HL-60 (cell line): ENCODE results near the gene TTC22.

Experiments
- DNase-seq, 2 experiments: peaks; one replicate each; pipeline ENCODE4 v3.0.0-alpha.2; 2010 to 2020; ENCODE audit warnings: low read depth in 1 of 2, low spot score in 1 of 2
- H3K27ac ChIP-seq: fragments of 250-450 bp; sonication (Bioruptor Pico); replicated peaks from 2 replicates; pipeline ENCODE4 v1.5.1; 2020; ENCODE audit warnings: mild to moderate bottlenecking, moderate library complexity
- H3K27me3 ChIP-seq: fragments of 250-450 bp; sonication (Bioruptor Pico); 2 replicates; pipeline ENCODE4 v1.5.1; 2021; ENCODE audit warnings: mild to moderate bottlenecking, moderate library complexity; ENCODE audit not compliant: insufficient read depth, poor library complexity, severe bottlenecking
- H3K4me3 ChIP-seq: replicated peaks from 2 replicates; pipeline ENCODE4 v1.5.1; 2011; ENCODE audit warnings: mild to moderate bottlenecking, control low read depth, low read length; ENCODE audit not compliant: insufficient read depth
- CTCF ChIP-seq: IDR thresholded peaks from one replicate; pipeline ENCODE4 v1.5.1; 2011; ENCODE audit warnings: low read length, control low read depth, inconsistent platforms; ENCODE audit not compliant: insufficient read depth
- GABPA ChIP-seq: IDR thresholded peaks from 2 replicates; pipeline ENCODE4 v1.6.1; 2012; ENCODE audit warnings: low read depth
- POLR2AphosphoS5 ChIP-seq: IDR thresholded peaks from 2 replicates; pipeline ENCODE4 v1.6.1; 2012; ENCODE audit warnings: low read depth
- REST ChIP-seq: IDR thresholded peaks from 2 replicates; pipeline ENCODE4 v1.6.1; 2012; ENCODE audit warnings: low read depth; ENCODE audit not compliant: insufficient replicate concordance
- SPI1 ChIP-seq: IDR thresholded peaks from 2 replicates; pipeline ENCODE4 v1.6.1; 2012; ENCODE audit warnings: low read depth, mild to moderate bottlenecking, borderline replicate concordance

Gene TTC22

GRCh38 chr1:54774820-54775498, 26.2 kb downstream of the TTC22 start:
- TF ChIP-seq SPI1 (no peak), POLR2AphosphoS5 (no peak), CTCF (no peak), GABPA (no peak), REST (no peak)
- DNase-seq, result no peak
- Histone ChIP-seq H3K27me3 (no peaks in the 10 kb centered on the region), H3K4me3 (no peak overlapping the region), H3K27ac (no peak overlapping the region)

- H3K4me3 ChIP-seq, result no peak overlapping the region
- H3K27me3 ChIP-seq, result no peaks in the 10 kb centered on the region
- DNase-seq, result no peak
- TF ChIP-seq CTCF, result no peak
- no peak for TF ChIP-seq POLR2AphosphoS5
- no peak for TF ChIP-seq SPI1
- H3K27ac ChIP-seq, result no peak overlapping the region
Measured at GRCh38 chr1:54772951-54773350, 28.2 kb downstream of the TTC22 start.

GRCh38 chr1:54768093-54768492, 33.0 kb downstream of the TTC22 start:
- Histone ChIP-seq H3K27me3 (no peaks in the 10 kb centered on the region), H3K27ac (no peak overlapping the region), H3K4me3 (no peak overlapping the region)
- TF ChIP-seq SPI1 (no peak), CTCF (no peak), REST (no peak), POLR2AphosphoS5 (no peak), GABPA (no peak)
- DNase-seq, result no peak

GRCh38 chr1:54767526-54767925, 33.6 kb downstream of the TTC22 start:
- Histone ChIP-seq H3K27ac (no peak overlapping the region), H3K4me3 (no peak overlapping the region), H3K27me3 (no peaks in the 10 kb centered on the region)
- DNase-seq, result no peak
- no peak for TF ChIP-seq POLR2AphosphoS5
- TF ChIP-seq GABPA, result no peak
- TF ChIP-seq SPI1, result no peak
- TF ChIP-seq REST, result no peak
- no peak for TF ChIP-seq CTCF
